Body of pancreas (tissue), 4 donors: ENCODE data around the gene FKBP11.

Experiments used
- CTCF ChIP-seq, 7 experiments: fragments of 450-650 bp in 4 of 7; fragments of 200-600 bp in 3 of 7; sonication (generic) in 3 of 7; IDR thresholded peaks; one replicate each; pipeline ENCODE4 v1.5.1; 2016 to 2019; ENCODE audit warnings: antibody characterized with exemption in 7 of 7
- POLR2A ChIP-seq, 3 donors: fragments of 450-650 bp; IDR thresholded peaks; one replicate each; pipeline ENCODE4 v1.6.1; 2016; ENCODE audit warnings: antibody characterized with exemption in 3 of 3, mild to moderate bottlenecking in 2 of 3

DNA sequence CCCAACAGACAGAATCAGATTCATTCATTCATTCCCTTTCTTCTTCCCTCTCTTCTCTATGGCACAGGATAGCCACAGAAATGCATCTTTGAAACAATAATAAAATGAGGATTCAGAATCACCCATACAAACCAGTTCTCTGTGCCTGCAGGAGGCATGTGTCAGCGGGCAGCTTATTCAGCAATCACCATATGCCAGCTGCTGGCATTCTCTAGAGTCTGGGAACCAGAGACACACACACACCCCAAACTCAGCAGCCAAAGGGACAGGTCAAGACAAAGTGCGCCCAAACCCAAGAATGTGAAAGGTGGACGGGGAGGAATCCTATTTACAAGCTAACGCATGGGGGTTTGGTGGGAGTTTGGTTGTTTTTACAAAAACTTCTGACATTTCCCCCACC lies 17.9 kb upstream of the FKBP11 start:
- TF ChIP-seq POLR2A (IDR thresholded peaks at IDR 0.05) = no peak
- no peak for TF ChIP-seq CTCF (IDR thresholded peaks at IDR 0.05)
